Psoas muscle (tissue), 8 donors: ENCODE measurements around the gene CSNK2B. TPM values are rescaled to one million over a fixed set of nuclear protein-coding genes. Genes with fewer than 3 reads are reported as not detected.

ENCODE experiments used
- ATAC-seq, 4 donors: fragments of 200-7000 bp; cut with Tn5 transposase; one replicate each; pipeline ENCODE4 v1.9.1; 2020; ENCODE audit warnings: moderate library complexity in 3 of 4, mild to moderate bottlenecking in 2 of 4
- DNase-seq, 2 donors: peaks; one replicate each; pipeline ENCODE4 v3.0.0-alpha.2; 2020
- H3K27ac ChIP-seq: fragments of 200-600 bp; one replicate; pipeline ENCODE4 v1.8.0; 2022
- H3K27me3 ChIP-seq, 3 donors: fragments of 200-600 bp in 1 of 3; one replicate each; pipeline versions ENCODE4 v1.6.1 to v1.8.0; 2013 to 2022; ENCODE audit warnings: low read length in 2 of 3, mild to moderate bottlenecking in 2 of 3, moderate library complexity in 1 of 3; ENCODE audit not compliant: insufficient read depth in 3 of 3
- H3K36me3 ChIP-seq, 2 donors: fragments of 200-600 bp in 1 of 2; one replicate each; pipeline versions ENCODE4 v1.6.1 to v1.8.0; 2013 to 2022; ENCODE audit warnings: low read depth in 1 of 2, mild to moderate bottlenecking in 1 of 2, moderate library complexity in 1 of 2; ENCODE audit not compliant: insufficient read depth in 1 of 2
- H3K4me1 ChIP-seq: fragments of 200-600 bp; one replicate; pipeline ENCODE4 v1.8.0; 2022
- H3K4me3 ChIP-seq: fragments of 200-600 bp; one replicate; pipeline ENCODE4 v1.8.0; 2022; ENCODE audit warnings: mild to moderate bottlenecking
- H3K9me3 ChIP-seq: fragments of 200-600 bp; one replicate; pipeline ENCODE4 v1.8.0; 2022
- WGBS, 3 donors: extraction: QIAGEN DNeasy Blood & Tissue Kit; methylation state at CpG; one replicate each; pipeline versions ENCODE4 v1.1.6 to v1.1.7; 2013; 5-methylcytosine and 5-hydroxymethylcytosine counted together
- intact Hi-C, 2 donors: fragments of 100-400 bp; cut with DNase I; formaldehyde crosslinking; loops; one replicate each; pipeline versions ENCODE4 v1.11.0 to v1.14.2; 2022
- polyA plus RNA-seq, 3 donors: library from polyadenylated mRNA; stranded (reverse); fragments of 200-250 nt; gene quantifications; one replicate each; pipeline ENCODE4 v1.2.3, GENCODE V29; 2013
- total RNA-seq, 4 donors: library from RNA; stranded (reverse); fragmentation: NEBNext Ultra II Directional in 2 of 4; extraction: Animal tissue kit (Norgen Biotek cat#: 25700) in 2 of 4; gene quantifications; one replicate each; pipeline versions ENCODE4 v1.2.1 to v1.2.4, GENCODE V29; 2021 to 2023
- TF ChIP-seq, protein P1 (sequence below): fragments of 200-600 bp; IDR thresholded peaks from one replicate; pipeline ENCODE4 v1.8.0; 2022; ENCODE audit warnings: antibody characterized with exemption
- donor health status: healthy with polysubstance abuse.
- donor health status: DM: no; HTN: no; CAD: no; lungs with moderate emphysema.
- donor health status: Bipolar disorder and iron deficiency.
- donor health status: healthy.
- donor health status: DM: yes; HTN: yes; CAD: no.
- donor health status: DM: no; HTN: no; CAD: no.
- donor health status: DM: no; HTN: no; CAD: no.
- donor health status: DM: yes; HTN: yes; CAD: no.

The CSNK2B gene
- total and polyA plus RNA-seq, 7 donors, result 102 to 208 (median 129) TPM

DNA sequence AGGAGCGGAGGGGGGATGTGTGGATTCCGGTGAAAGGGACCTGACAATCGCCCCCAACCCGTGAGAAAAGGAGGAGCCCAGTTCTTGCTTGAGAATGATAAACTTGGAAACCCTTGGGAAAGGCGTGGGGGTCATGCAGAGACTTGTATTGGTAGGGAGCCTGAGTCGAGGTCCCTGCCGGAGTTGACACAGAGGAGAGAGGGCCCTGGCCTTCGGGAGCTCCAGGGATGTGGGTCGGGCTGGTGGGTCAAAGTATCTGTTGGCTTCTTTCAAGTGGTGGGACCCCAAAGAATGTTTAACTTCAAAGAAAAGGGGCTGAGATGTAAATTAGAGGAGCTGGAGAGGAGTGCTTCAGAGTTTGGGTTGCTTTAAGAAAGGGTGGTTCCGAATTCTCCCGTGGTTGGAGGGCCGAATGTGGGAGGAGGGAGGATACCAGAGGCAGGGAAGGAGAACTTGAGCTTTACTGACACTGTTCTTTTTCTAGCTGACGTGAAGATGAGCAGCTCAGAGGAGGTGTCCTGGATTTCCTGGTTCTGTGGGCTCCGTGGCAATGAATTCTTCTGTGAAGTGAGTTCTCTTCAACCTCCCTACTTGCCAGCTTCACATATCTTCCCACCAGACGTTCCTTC is 571 bp downstream of the CSNK2B start:
- peak overlapping the region; percentile 91 for H3K4me3 ChIP-seq
- intact Hi-C loops, result loop anchor here in 1 of 2 donors (5.0 kb wide), 2 partner anchors 71 to 286 kb away; partner anchors contain the start of gene CLIC1
- peak overlapping the region; percentile 97 for H3K27ac ChIP-seq
- peaks cover 37% of the 10 kb centered on the region for H3K4me1 ChIP-seq
- H3K27me3 ChIP-seq, result no peaks in the 10 kb centered on the region
- no peaks in the 10 kb centered on the region for H3K9me3 ChIP-seq
- ATAC-seq (no peak), DNase-seq (no peak)
- TF ChIP-seq, protein P1, sequence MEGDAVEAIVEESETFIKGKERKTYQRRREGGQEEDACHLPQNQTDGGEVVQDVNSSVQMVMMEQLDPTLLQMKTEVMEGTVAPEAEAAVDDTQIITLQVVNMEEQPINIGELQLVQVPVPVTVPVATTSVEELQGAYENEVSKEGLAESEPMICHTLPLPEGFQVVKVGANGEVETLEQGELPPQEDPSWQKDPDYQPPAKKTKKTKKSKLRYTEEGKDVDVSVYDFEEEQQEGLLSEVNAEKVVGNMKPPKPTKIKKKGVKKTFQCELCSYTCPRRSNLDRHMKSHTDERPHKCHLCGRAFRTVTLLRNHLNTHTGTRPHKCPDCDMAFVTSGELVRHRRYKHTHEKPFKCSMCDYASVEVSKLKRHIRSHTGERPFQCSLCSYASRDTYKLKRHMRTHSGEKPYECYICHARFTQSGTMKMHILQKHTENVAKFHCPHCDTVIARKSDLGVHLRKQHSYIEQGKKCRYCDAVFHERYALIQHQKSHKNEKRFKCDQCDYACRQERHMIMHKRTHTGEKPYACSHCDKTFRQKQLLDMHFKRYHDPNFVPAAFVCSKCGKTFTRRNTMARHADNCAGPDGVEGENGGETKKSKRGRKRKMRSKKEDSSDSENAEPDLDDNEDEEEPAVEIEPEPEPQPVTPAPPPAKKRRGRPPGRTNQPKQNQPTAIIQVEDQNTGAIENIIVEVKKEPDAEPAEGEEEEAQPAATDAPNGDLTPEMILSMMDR, result no peak
- WGBS, 3 donors, result 2 to 4% (median 3%) methylated on average over 15 of the region's 15 CpGs
- H3K36me3 ChIP-seq, result peaks cover 16 to 74% of the 10 kb centered on the region in 2 donors

GRCh38 chr6:31669676-31670075 is 3.8 kb downstream of the CSNK2B start, which contains the start of gene LY6G5B:
Gene LY6G5B (plus strand): TSS chr6:31669976. CDS start chr6:31670951, 975 bp downstream.
- Histone ChIP-seq H3K27me3 (no peaks in the 10 kb centered on the region), H3K36me3 (peaks cover 13 to 77% of the 10 kb centered on the region in 2 donors), H3K4me3 (no peak within 1 kb of the TSS), H3K27ac (no peak within 1 kb of the TSS), H3K4me1 (peaks cover 16% of the 10 kb centered on the region), H3K9me3 (no peaks in the 10 kb centered on the region)
- no peak for DNase-seq
- TF ChIP-seq, protein P1, result no peak
- intact Hi-C loops, result loop anchor here in 1 of 2 donors (5.0 kb wide), 2 partner anchors 68 to 283 kb away; partner anchors contain the start of gene CLIC1
- ATAC-seq, result no peak
- 80 to 86% (median 82%) methylated on average over 8 of the region's 8 CpGs for WGBS, 3 donors

DNA sequence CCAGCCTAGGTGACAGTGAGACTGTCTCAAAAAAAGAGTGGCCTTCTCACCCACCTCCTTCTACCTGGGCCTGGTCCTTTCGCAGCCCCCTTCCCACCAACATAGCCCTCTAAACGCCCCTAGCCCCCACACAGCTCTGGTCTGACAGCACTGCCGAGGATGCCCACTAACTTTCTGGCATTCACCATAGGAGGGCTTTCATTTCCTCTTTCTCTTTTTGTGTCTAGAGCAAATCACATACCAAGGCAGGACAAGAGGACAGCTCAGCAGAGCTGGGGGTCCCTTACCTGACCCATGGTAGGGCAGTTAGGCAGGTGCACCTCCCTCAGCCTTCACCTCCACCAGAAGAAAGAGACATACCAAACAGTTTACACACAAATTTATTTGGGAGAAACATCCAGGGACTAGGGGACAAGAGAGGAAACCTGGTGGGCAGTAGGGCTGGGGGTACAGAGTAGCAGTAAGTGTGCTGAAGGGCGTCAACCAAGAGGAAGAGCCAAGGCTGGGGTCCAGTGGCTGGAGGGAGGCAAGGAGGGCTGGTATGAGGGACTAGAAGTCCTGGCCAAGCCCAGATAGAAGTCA is 10.5 kb downstream of the CSNK2B start:
- TF ChIP-seq, protein P1, result no peak
- intact Hi-C loops, result no loop called here
- ATAC-seq (no peak), DNase-seq (no peak)
- Histone ChIP-seq H3K4me3 (no peak overlapping the region), H3K9me3 (no peaks in the 10 kb centered on the region), H3K4me1 (peaks cover 8% of the 10 kb centered on the region), H3K27me3 (no peaks in the 10 kb centered on the region), H3K27ac (no peak overlapping the region), H3K36me3 (peaks cover 0 to 34% of the 10 kb centered on the region in 2 donors)
- WGBS, 3 donors, result 72 to 95% (median 81%) methylated on average over 4 of the region's 4 CpGs

DNA sequence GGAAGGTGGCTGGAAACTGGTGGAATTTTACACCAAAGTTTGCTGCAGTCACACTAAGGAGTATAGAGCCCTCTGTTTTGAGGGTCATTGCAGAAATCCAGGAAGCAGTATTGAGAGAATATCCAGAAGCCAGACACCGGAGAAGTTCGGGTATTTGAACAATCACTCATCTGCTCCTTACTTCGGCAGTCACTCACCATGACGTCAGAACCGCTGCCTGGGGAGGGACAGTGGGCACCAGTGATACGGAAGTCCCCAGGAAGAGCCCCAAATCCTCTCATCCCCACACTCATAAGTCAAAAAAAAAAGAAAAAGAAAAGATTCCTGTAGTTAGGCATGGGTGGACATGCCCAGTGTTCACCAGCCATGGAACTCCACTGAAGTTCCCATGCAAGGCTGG is 11.0 kb downstream of the CSNK2B start:
- intact Hi-C loops, result no loop called here
- Histone ChIP-seq H3K4me3 (no peak overlapping the region), H3K36me3 (peaks cover 0 to 29% of the 10 kb centered on the region in 2 donors), H3K27me3 (no peaks in the 10 kb centered on the region), H3K27ac (no peak overlapping the region), H3K4me1 (peaks cover 8% of the 10 kb centered on the region), H3K9me3 (no peaks in the 10 kb centered on the region)
- no peak for ATAC-seq
- DNase-seq, result no peak
- WGBS, 3 donors, result 55 to 69% (median 64%) methylated on average over 6 of the region's 6 CpGs
- TF ChIP-seq, protein P1, result no peak
